Endothelial cell (in vitro differentiated cells): ENCODE data around the gene PPP2R2B. TPM values are rescaled to one million over a fixed set of nuclear protein-coding genes. Genes with fewer than 3 reads are reported as not detected.
A peak's percentile ranks its signal among the peaks of the same experiment; 100 is the strongest.

Experiments used
- DNase-seq: peaks from one replicate; pipeline ENCODE4 v3.0.0; 2021; ENCODE audit warnings: low spot score
- H3K27ac Mint-ChIP-seq: one replicate; pipeline ENCODE4 v1.8.0; 2021; ENCODE audit warnings: mixed read lengths, inconsistent platforms; ENCODE audit not compliant: unreplicated experiment
- H3K27me3 Mint-ChIP-seq: one replicate; pipeline ENCODE4 v1.8.0; 2021; ENCODE audit warnings: mild to moderate bottlenecking, moderate library complexity, mixed read lengths, inconsistent platforms; ENCODE audit not compliant: unreplicated experiment
- H3K36me3 Mint-ChIP-seq: one replicate; pipeline ENCODE4 v1.8.0; 2021; ENCODE audit warnings: mild to moderate bottlenecking, low read depth, mixed read lengths, inconsistent platforms; ENCODE audit not compliant: unreplicated experiment
- H3K4me1 Mint-ChIP-seq: one replicate; pipeline ENCODE4 v1.8.0; 2021; ENCODE audit warnings: mild to moderate bottlenecking, mixed read lengths, inconsistent platforms; ENCODE audit not compliant: unreplicated experiment
- H3K4me3 Mint-ChIP-seq: one replicate; pipeline ENCODE4 v1.8.0; 2021; ENCODE audit warnings: mild to moderate bottlenecking, mixed read lengths, inconsistent platforms; ENCODE audit not compliant: unreplicated experiment
- H3K9me3 Mint-ChIP-seq: one replicate; pipeline ENCODE4 v1.8.0; 2021; ENCODE audit warnings: mixed read lengths, inconsistent platforms; ENCODE audit not compliant: unreplicated experiment
- CTCF ChIP-seq: fragments of 200-600 bp; sonication (generic); IDR thresholded peaks from one replicate; pipeline ENCODE4 v1.5.0; 2021; ENCODE audit warnings: antibody characterized with exemption; ENCODE audit not compliant: unreplicated experiment
- long read RNA-seq: library from polyadenylated mRNA; unstranded; transcript quantifications from one replicate; pipeline ENCODE4 v2.0.0, GENCODE V29; 2020; ENCODE audit not compliant: unreplicated experiment
- total RNA-seq: library from RNA; stranded (reverse); fragmentation: NEBNext Ultra II Directional; extraction: Animal tissue kit (Norgen Biotek cat#: 25700); gene quantifications from one replicate; pipeline ENCODE4 v1.2.1, GENCODE V29; 2021; ENCODE audit not compliant: unreplicated experiment

The PPP2R2B gene
- total RNA-seq, result 0.59 TPM
- long read RNA-seq, result 0 reads

DNA sequence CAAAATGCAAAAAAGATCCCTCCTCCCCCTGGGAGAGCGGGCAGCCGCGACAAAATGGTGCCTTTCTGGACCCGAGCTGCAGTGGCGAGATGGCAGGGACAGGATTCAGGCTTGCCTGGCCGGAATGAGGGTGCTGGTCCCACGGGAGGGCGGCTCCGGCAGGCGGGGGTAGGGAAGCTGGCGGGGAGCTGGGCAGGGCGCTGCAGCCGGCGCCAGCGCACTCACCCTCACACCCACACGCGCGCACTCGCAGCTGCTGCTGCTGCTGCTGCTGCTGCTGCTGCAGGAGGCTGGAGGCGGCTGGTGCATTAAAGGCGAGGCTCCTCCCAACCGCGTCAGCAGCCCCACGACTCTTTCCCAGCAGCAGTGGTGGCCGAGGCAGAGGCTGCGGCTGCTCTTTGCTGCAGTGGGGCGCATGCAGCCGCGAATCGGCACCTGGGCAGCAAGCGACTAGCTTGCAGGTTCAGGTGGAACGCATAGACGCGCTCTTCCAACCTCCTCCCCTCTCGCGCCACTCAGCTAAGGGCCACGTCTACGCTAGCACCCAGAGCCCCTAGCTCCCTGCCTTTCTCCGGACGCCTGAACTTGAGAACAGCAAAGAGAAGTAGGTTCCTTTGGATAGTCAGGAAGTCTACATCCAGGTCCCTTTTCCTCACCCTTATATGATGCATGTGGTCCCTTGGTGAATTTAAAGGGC is at the start of gene PPP2R2B:
PPP2R2B (minus strand) TSS at position 282 of the 697 bp plus-strand sequence.
- Mint-ChIP-seq H3K4me1 (peaks cover 2% of the 10 kb centered on the region), H3K27me3 (peaks cover 9% of the 10 kb centered on the region), H3K36me3 (no peaks in the 10 kb centered on the region), H3K27ac (no peak within 1 kb of the TSS), H3K4me3 (peak within 1 kb of the TSS; percentile 90), H3K9me3 (no peaks in the 10 kb centered on the region)
- peak; percentile 33 for DNase-seq
- no peak for TF ChIP-seq CTCF

- Mint-ChIP-seq H3K4me1 (peaks cover 2% of the 10 kb centered on the region), H3K9me3 (no peaks in the 10 kb centered on the region), H3K4me3 (no peak overlapping the region), H3K27me3 (peaks cover 2% of the 10 kb centered on the region), H3K27ac (no peak overlapping the region), H3K36me3 (no peaks in the 10 kb centered on the region)
- DNase-seq, result no peak
- TF ChIP-seq CTCF, result no peak
These were observed 45.6 kb upstream of the PPP2R2B start for GRCh38 chr5:146924132-146924531.

DNA sequence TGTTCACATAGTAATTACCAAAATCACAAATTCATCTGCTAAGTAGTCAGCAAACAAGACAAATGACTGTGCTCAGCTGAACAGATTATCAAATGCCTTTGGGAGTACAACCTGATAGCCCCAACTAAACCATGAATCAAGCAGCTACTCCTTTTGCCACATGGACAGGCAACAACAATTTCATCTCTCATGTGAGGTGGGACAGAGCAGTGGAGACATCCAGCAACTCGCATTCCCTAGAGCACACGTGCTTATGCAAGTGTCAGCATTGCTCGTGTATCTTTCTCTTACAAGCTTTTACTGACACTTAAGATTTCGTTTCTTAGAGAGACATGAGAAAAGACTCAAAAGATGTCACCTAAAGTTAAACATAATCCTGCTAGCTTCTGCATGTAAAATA is 42.7 kb upstream of the PPP2R2B start:
- H3K4me1 Mint-ChIP-seq, result peaks cover 2% of the 10 kb centered on the region
- no peak overlapping the region for H3K4me3 Mint-ChIP-seq
- H3K9me3 Mint-ChIP-seq, result no peaks in the 10 kb centered on the region
- H3K27ac Mint-ChIP-seq, result no peak overlapping the region
- no peaks in the 10 kb centered on the region for H3K36me3 Mint-ChIP-seq
- TF ChIP-seq CTCF, result no peak
- peaks cover 2% of the 10 kb centered on the region for H3K27me3 Mint-ChIP-seq
- no peak for DNase-seq

DNA sequence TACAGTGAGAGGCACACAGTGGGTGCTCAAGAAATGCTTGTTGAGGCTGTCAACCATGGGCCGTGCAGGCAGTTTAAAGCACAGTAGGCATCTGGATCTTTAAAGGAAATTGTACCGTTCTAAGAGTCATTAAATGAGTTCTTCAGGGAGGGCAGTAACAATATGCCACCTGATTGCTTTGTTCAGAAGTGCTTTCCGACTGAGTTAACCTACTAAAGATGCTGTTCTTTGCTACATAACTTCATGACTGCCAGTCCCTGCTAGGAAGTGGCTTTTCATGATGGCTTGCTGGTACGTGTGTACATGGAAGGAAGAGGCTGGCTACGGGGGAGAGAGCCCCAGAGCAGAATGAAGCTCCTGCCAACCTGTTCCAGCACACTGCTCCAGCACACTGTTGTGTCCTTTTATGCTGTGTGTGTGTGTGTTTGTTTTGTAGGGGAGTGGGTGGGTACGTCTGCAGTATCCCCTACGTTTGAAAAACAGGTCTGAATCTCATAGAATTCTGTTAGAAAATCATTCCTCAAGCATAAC is 41.9 kb upstream of the PPP2R2B start:
- Mint-ChIP-seq H3K4me3 (no peak overlapping the region), H3K9me3 (no peaks in the 10 kb centered on the region), H3K36me3 (no peaks in the 10 kb centered on the region), H3K27me3 (peaks cover 2% of the 10 kb centered on the region), H3K27ac (no peak overlapping the region), H3K4me1 (peaks cover 2% of the 10 kb centered on the region)
- no peak for TF ChIP-seq CTCF
- no peak for DNase-seq

- Mint-ChIP-seq H3K36me3 (no peaks in the 10 kb centered on the region), H3K27ac (no peak overlapping the region), H3K9me3 (no peaks in the 10 kb centered on the region), H3K27me3 (peaks cover 2% of the 10 kb centered on the region), H3K4me3 (no peak overlapping the region), H3K4me1 (peaks cover 2% of the 10 kb centered on the region)
- DNase-seq, result peak; percentile 8
- TF ChIP-seq CTCF, result no peak
These were observed 40.7 kb upstream of the PPP2R2B start for GRCh38 chr5:146919304-146919703.
